GM13976 (cell line): ENCODE data around the gene TRIP12.

Source experiments
- DNase-seq: peaks from one replicate; pipeline ENCODE4 v3.0.0; 2012; ENCODE audit warnings: low spot score
- in situ Hi-C: fragments of 300-500 bp; cut with MboI; formaldehyde crosslinking; loops from one replicate; pipeline ENCODE4 v1.12.0; 2022; ENCODE audit warnings: low sequenced_read_pairs, mixed read lengths, inconsistent platforms; ENCODE audit not compliant: unreplicated experiment
- TF ChIP-seq, protein P1 (sequence below): IDR thresholded peaks from 2 replicates; pipeline ENCODE4 v1.5.1; 2012; ENCODE audit warnings: borderline replicate concordance, mild to moderate bottlenecking; ENCODE audit not compliant: insufficient read depth; ENCODE audit errors: extremely low read depth, missing control alignments, control extremely low read depth

The TRIP12 gene

DNA sequence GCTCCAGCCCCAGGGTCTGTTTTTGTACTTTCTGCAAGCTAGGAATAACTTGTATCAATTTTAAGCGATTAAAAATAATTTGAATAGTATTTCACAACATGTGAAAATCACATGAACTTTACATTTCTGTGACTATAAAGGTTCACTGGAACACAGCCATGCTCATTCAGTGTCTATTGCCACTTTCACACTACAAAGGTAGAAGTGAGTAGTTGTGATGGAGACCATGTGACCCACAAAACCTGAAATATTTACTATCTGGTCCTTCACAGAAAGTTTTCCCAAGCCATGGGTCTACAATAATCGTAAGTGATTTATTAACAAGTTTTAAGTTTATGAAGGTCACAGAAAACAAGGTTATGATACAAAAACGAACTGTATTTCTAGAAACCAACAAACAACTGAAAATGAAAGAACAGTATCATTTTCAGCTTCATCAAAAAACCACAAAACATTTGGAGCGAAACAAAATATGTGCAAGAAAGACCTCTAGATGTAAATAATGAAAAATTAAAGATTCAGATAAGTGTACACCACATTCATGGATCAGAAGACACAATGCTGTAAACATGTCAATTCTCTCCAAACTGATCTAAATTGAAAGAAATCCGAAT is 138.6 kb downstream of the TRIP12 start:
- DNase-seq: no peak
- TF ChIP-seq, protein P1, sequence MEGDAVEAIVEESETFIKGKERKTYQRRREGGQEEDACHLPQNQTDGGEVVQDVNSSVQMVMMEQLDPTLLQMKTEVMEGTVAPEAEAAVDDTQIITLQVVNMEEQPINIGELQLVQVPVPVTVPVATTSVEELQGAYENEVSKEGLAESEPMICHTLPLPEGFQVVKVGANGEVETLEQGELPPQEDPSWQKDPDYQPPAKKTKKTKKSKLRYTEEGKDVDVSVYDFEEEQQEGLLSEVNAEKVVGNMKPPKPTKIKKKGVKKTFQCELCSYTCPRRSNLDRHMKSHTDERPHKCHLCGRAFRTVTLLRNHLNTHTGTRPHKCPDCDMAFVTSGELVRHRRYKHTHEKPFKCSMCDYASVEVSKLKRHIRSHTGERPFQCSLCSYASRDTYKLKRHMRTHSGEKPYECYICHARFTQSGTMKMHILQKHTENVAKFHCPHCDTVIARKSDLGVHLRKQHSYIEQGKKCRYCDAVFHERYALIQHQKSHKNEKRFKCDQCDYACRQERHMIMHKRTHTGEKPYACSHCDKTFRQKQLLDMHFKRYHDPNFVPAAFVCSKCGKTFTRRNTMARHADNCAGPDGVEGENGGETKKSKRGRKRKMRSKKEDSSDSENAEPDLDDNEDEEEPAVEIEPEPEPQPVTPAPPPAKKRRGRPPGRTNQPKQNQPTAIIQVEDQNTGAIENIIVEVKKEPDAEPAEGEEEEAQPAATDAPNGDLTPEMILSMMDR: no peak
- in situ Hi-C loops: no loop called here

DNA sequence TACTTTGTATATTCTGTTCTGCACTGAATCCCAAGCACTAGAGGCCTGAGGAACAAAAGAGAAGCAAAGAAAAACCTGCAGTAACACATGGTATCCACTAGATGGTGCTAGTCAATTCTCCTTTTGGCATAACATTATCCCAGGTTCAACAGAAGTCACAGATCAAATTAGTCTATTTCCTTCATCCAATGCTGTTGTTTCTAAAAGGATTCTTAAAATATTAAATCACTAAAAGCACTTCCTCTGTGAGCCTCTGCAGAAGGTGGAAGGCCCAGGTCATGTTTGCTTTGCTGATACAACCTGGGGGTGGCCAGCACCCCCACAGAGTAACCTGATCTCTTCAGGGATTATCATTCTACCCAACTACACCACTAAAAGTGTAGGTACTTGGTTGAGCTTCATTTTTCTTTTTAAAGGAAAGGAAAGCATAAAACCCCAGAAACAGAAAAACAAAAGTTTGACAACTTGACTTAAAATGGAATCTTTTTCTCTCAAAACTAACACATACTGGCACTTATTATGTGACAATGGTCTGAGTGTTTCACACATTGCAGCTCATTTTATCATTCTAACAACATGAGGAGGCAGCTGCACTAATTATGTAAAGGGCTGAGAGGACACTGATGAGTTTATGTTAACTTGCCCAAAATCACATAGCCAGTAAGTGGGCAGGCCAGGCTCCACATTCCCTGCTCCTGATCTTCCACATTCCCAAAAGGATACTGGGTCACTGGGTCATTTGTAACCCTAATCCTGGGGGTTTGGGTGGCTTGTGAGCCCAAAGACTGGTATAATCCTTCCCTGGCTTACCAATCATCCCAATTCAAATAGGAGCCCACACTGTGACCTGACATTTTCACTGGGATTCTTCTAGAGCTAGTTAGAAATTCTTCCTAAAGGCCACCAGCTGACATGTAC is 140.7 kb downstream of the TRIP12 start:
- TF ChIP-seq, protein P1: peak; percentile 84
- in situ Hi-C loops: no loop called here
- DNase-seq: peak; percentile 34

DNA sequence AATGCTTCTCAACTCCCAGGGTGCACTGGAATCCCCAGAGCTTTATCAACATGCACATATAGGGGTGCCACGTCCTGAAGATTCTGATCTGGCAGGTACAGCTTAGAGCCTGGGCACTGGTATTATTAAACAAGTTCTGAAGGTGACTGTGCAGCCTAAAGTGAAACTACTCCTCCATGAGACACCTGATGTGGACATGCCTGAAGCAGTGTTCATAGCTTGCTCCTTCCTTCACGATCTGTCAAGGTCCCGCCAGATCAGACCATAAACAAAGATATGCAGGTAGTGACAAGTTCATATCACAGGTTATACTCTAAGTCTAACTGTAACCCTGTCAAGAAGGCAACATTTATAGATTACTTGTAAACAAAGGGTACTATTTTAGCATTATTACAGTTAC is 142.2 kb downstream of the TRIP12 start:
- TF ChIP-seq, protein P1: no peak
- in situ Hi-C loops: no loop called here
- no peak for DNase-seq

DNA sequence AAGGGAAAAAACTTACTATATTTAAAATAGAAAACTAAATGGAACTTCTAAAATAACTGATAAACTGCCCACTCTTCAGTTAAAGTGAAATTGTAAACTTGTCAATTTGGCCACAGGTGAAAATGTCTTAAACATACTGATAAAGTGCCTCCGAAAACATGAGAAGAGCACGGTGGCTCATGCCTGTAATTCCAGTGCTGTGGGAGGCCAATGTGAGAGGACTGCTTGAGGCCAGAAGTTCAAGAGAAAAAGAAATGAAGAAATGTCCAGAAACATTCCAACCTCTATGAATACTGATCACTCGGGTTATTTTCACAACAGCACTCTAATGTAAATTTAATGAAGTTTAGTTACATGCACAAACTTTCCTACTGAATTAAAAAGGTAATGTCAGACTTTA is 144.1 kb downstream of the TRIP12 start:
- TF ChIP-seq, protein P1: no peak
- no peak for DNase-seq
- in situ Hi-C loops: no loop called here

DNA sequence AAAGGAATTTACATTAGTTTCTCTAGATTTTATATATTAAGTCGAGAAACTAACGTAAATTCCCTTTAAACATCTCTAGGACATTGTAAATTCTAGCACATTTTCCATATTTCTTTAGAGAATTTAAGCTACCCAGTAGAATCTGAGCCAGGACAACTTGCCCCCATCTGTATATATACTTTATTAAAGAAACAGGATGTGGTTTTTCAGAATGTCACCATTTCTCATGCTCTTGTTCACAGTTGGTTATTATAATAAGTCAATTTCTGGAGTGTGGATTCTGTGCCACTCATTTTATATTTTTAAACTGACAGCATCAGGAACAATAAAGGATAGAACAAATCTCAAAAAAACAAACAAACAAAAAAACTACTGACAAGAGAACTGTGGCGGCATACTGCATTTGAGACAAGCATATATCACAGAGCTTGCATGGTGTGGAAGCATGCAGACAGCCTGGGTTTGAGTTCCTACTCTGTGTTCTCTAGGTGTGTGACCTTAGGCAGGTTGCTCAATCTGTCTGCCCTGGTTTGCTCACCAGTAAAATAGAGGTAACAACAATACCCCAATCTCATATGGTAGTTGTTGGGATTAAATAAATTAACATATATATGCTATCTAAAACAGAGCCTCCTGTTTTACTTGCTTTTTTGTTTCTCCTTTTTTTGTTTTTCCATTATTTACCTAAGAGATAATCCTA is 146.0 kb downstream of the TRIP12 start:
- no peak for DNase-seq
- in situ Hi-C loops: no loop called here

DNA sequence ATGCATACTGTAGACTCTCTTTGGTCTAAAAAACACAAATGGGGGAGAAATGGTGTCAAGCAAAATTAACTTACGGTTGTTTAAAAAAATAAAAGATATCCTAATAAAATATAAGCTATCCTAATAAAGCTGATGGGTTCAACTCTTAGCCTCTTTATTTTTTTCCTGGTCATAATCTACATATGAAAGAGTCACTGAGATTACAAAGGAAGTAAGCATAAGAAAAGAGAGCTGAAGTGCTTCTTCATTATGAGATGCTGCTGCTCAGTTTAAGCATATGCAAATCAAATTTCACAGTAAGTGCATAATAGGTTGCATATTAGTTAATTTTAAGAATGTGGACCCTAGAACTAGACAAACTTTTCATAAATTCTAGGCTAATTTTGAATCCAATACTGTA is 147.6 kb downstream of the TRIP12 start:
- in situ Hi-C loops: no loop called here
- DNase-seq: no peak
- TF ChIP-seq, protein P1: no peak

More for the DNA sequence above, 146.0 kb downstream of the TRIP12 start:
- TF ChIP-seq, protein P1: no peak
